Measurements from ENCODE around the gene ABCD3.

Gene ABCD3

DNA sequence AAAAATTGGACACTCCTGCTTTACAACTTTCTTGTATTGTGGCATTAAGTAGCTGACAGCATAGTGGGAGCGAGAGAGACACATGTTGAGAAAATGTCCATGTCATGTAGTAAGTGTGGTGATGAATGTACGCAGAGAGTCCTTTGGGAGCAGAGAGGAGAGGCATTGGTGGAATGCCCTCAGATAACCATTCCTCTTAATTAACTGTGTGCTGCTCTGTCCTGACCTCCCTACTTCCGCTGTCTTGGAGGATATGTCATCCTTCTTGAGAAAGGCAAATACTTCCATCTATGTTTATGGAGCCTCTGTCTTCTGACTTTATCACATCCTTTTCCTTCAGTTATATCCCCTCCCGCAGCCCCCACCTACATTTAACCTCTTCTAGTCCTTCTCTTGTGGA, 85.0 kb downstream of the ABCD3 start:
- no peaks in the 10 kb centered on the region for H3K9me3 Mint-ChIP-seq
- H3K36me3 Mint-ChIP-seq (ENCODE audit: low read depth): peaks cover 45% of the 10 kb centered on the region
- no peaks in the 10 kb centered on the region for H3K27me3 Mint-ChIP-seq (ENCODE audit: low read depth)
- no peak overlapping the region for H3K27ac Mint-ChIP-seq
- no peak overlapping the region for H3K4me3 Mint-ChIP-seq
- peaks cover 8% of the 10 kb centered on the region for H3K4me1 Mint-ChIP-seq (ENCODE audit: low read depth)
- no peak for DNase-seq (ENCODE audit: low spot score)

DNA sequence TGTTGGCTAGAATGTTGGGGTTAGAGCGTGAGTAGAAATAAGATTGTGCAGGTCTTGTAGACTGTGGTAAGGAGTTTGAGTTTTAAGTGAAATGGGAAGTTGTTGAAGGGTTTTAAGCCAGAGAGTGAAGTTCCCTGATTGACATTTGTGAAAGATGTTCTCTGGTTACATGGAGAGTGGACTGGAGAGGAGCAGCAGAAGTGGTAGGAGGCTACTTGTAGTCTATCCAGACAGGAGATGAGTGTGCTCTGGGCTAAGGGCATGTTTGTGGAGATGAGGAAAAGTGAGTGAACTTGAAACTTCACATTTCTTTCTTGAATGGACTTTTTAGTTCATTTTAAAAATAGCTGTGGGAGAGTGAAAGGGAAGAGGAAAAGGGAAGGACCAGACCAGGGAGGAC, 86.4 kb downstream of the ABCD3 start:
- Mint-ChIP-seq H3K27me3 (ENCODE audit: low read depth) (no peaks in the 10 kb centered on the region), H3K4me1 (ENCODE audit: low read depth) (peaks cover 8% of the 10 kb centered on the region), H3K9me3 (no peaks in the 10 kb centered on the region), H3K27ac (no peak overlapping the region), H3K36me3 (ENCODE audit: low read depth) (peaks cover 49% of the 10 kb centered on the region), H3K4me3 (no peak overlapping the region)
- no peak for DNase-seq (ENCODE audit: low spot score)

DNA sequence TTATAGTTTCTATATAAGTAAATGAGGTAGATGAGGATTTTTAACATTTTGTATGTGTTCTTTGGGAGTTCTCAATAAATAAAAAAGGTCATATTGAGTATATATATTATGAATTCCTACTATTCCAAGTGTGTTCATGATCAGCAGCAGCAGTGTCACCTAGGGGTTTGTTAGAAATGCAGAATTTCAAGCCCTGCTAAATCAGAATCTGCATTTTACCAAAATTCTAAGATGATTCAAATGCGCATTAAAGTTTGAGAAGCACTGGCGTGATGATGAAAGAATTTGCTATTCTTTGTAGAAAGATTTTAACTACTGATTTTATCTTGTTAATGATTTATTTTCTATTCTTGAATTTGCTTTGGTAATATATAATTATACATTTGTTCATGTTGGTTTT, 94.6 kb downstream of the ABCD3 start:
- Mint-ChIP-seq H3K4me1 (ENCODE audit: low read depth) (no peaks in the 10 kb centered on the region), H3K36me3 (ENCODE audit: low read depth) (peaks cover 21% of the 10 kb centered on the region), H3K9me3 (no peaks in the 10 kb centered on the region), H3K27me3 (ENCODE audit: low read depth) (no peaks in the 10 kb centered on the region), H3K27ac (no peak overlapping the region), H3K4me3 (no peak overlapping the region)
- DNase-seq (ENCODE audit: low spot score): no peak

DNA sequence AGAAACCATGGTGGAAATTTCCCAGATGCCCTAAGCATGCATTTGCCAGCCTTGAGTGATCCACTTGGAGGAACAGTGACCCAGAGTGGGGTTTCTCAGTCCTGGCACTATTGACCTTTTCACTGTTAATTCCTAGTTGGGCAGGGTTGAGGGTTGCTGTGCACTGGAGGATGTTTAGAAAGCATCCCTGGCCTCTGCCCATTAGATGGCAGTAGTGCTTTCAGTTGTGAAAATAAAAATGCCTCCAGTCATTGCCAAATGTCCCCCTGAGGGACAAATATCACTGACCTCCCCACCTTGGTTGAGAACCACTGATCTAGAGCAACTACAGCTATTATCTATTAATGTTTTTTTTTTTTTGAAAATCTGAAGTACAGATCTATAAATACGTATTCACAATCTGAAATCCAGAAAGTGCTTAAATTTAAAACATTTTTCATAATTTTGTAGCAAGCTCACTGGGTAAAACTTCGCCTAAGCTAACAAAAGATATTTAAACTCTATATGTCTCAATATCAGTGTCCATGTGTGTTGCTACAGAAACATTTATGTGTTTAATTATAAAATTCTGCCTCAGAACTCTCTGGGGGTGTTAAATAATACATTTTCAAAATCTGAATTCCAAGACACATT, 96.0 kb downstream of the ABCD3 start:
- H3K27ac Mint-ChIP-seq: no peak overlapping the region
- no peaks in the 10 kb centered on the region for H3K9me3 Mint-ChIP-seq
- peaks cover 10% of the 10 kb centered on the region for H3K36me3 Mint-ChIP-seq (ENCODE audit: low read depth)
- DNase-seq (ENCODE audit: low spot score): no peak
- H3K27me3 Mint-ChIP-seq (ENCODE audit: low read depth): no peaks in the 10 kb centered on the region
- H3K4me1 Mint-ChIP-seq (ENCODE audit: low read depth): no peaks in the 10 kb centered on the region
- H3K4me3 Mint-ChIP-seq: no peak overlapping the region

DNA sequence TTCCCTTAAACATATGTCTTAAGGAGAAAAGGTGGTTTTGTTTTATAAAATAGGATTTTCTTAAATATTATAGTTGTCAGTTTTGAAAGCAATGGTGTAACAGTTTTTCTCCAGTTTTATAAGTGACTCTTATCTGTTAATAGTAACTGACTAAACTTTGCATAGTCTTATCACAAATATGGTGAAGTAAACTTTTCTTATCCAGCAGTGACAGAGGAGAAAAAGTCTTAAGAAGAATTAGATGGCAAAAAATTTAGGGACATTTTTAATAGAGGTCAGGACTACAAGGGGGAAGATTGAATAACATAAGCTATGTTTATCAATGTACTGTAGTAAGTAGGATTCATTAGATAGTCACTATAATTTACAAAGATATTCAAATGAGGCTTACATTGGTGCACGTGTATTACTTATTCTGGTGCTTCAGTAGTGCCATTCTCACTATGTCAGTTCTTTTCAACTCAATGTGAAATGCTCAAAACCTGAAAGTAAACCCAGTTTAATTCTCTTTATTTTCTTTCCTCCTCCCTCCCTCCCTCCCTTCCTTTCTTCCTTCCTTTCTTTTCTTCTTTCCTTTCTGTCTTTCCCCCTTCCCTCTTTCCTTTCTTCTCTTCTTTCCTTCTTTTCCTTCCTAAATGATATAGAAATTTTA, 97.2 kb downstream of the ABCD3 start:
- H3K4me1 Mint-ChIP-seq (ENCODE audit: low read depth): no peaks in the 10 kb centered on the region
- no peaks in the 10 kb centered on the region for H3K27me3 Mint-ChIP-seq (ENCODE audit: low read depth)
- H3K4me3 Mint-ChIP-seq: no peak overlapping the region
- peaks cover 5% of the 10 kb centered on the region for H3K36me3 Mint-ChIP-seq (ENCODE audit: low read depth)
- no peak for DNase-seq (ENCODE audit: low spot score)
- H3K9me3 Mint-ChIP-seq: no peaks in the 10 kb centered on the region
- H3K27ac Mint-ChIP-seq: no peak overlapping the region

DNA sequence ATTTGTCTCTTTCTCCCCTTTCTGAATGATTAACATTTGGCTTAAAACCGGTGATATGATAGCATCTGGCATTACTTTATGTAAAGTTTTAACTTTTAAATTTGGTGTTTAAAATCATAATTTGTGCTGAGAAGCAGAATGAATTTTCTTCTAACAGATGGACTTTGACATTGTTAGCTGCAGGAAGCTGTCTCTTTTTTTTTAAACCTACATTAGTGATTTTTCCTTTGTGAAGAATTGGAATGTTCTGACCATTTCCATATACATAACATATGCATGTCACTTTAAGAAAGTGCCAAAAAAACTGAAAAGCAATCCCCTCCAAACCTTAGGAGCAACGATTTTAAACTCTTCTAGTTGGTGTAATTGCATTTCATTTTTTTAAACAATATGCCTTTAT, 101.2 kb downstream of the ABCD3 start:
- DNase-seq (ENCODE audit: low spot score): no peak
- Mint-ChIP-seq H3K9me3 (no peaks in the 10 kb centered on the region), H3K27ac (no peak overlapping the region), H3K27me3 (ENCODE audit: low read depth) (peaks cover 2% of the 10 kb centered on the region), H3K4me3 (no peak overlapping the region), H3K4me1 (ENCODE audit: low read depth) (no peaks in the 10 kb centered on the region), H3K36me3 (ENCODE audit: low read depth) (no peaks in the 10 kb centered on the region)

DNA sequence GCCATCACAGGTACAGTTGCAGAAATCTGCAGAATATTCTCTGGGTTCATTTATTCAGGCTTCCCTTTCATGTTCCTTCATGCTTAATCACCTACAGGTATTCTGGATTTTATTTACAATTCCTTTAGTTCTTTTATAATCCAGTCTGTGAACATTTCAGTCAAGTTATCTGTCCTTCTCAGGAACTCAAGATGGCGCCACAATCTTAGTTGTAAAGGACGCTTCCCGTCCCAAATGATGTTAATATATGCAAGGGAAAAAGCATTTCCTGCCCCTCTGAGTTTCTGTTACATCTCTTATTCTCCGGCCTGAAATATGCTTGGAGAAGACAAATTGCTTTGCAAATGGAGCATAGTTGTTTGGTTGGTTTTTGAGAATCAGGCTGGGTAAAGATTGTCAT, 104.1 kb downstream of the ABCD3 start:
- H3K4me3 Mint-ChIP-seq: no peak overlapping the region
- no peak overlapping the region for H3K27ac Mint-ChIP-seq
- no peaks in the 10 kb centered on the region for H3K4me1 Mint-ChIP-seq (ENCODE audit: low read depth)
- no peak for DNase-seq (ENCODE audit: low spot score)
- H3K27me3 Mint-ChIP-seq (ENCODE audit: low read depth): peaks cover 11% of the 10 kb centered on the region
- H3K9me3 Mint-ChIP-seq: no peaks in the 10 kb centered on the region
- H3K36me3 Mint-ChIP-seq (ENCODE audit: low read depth): no peaks in the 10 kb centered on the region

DNA sequence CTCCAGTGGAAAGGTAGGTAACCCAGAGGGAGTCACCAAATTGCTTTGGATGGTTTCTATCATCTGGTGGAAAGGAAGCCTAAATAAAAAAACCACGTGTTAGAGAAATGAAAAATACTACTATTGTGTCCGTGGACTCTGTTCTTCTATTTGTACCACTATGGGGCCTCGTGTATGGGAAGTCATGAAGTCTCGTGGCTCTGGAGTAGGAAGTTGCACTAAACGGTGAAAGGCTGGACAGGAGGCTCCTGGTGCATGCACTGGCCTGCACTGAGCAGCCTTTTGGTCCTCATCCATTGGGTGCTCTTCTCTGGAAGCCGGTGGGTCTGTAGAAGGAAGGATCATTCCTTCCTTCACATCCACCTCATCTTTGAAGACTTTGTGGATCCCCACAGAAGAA, 106.3 kb downstream of the ABCD3 start:
- no peaks in the 10 kb centered on the region for H3K9me3 Mint-ChIP-seq
- no peak for DNase-seq (ENCODE audit: low spot score)
- H3K4me3 Mint-ChIP-seq: no peak overlapping the region
- peaks cover 11% of the 10 kb centered on the region for H3K27me3 Mint-ChIP-seq (ENCODE audit: low read depth)
- H3K27ac Mint-ChIP-seq: no peak overlapping the region
- no peaks in the 10 kb centered on the region for H3K36me3 Mint-ChIP-seq (ENCODE audit: low read depth)
- H3K4me1 Mint-ChIP-seq (ENCODE audit: low read depth): no peaks in the 10 kb centered on the region

DNA sequence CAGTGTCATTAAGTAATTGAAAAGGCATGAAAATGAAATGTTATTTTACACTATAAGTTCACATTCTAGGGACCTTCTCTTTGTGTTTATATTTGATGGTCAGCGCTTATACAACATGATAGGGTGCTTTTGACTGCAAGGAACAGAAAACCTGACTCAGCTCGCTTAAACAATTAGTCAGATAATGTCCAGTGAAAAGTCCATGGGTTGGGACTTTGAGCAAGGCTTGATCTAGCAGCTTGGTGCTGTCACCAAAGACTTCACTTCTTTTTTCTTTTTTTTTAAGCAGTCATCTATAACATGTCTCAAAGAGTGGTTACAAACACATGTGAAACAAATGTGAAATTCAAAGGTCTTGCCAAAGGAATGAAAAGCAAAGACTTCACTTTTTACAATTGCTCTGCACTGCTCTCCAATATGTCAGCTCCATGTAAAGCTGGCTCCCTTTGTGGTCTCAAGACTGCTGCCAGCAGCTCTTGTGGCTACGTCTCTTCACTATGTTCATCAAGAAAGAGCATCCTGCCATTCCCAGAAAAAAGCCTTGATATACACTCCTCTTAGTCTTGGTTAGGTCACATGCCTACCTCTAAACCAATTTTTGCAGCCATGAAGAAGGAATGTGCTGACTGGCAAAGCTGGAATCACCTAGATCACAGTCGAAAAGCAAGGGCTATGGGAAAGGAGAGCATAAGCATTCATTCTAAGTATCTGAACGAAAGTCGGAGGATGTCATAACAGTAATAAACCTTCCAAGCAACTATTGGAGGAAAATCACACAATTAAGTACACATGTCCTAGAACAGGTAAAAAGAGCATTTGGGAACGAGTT, 108.2 kb downstream of the ABCD3 start:
- Mint-ChIP-seq H3K4me3 (no peak overlapping the region), H3K36me3 (ENCODE audit: low read depth) (no peaks in the 10 kb centered on the region), H3K27me3 (ENCODE audit: low read depth) (peaks cover 11% of the 10 kb centered on the region), H3K27ac (no peak overlapping the region), H3K4me1 (ENCODE audit: low read depth) (no peaks in the 10 kb centered on the region), H3K9me3 (no peaks in the 10 kb centered on the region)
- DNase-seq (ENCODE audit: low spot score): no peak

DNA sequence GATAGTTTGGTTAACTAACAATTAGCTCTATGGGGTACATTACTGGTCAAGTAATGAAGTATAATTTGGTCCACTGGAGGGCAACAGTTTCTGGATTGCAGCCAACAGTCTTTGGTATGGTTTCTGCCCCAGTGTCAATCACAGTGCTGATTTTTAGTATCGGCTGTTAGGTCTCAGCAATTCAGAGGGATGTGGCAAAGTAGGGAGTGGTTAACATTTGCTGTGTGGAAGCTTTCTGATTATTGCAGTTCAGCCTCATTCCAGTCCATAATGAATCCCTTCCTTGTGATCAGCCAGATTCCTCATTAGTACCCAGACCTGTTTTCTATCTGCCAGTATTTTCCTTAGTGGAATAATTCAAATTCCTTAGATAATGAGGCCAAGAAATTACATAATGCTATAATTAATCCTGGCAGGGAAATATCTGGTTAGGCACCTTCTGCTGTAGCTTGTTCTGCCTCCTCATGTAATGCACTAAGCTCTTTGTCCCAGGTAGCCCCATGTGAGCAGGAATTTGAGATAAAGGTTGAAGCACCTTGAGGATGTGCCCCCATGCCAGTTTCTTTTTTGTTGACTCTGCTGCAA, 109.3 kb downstream of the ABCD3 start:
- no peak for DNase-seq (ENCODE audit: low spot score)
- Mint-ChIP-seq H3K9me3 (no peaks in the 10 kb centered on the region), H3K27ac (no peak overlapping the region), H3K4me3 (no peak overlapping the region), H3K36me3 (ENCODE audit: low read depth) (no peaks in the 10 kb centered on the region), H3K4me1 (ENCODE audit: low read depth) (no peaks in the 10 kb centered on the region), H3K27me3 (ENCODE audit: low read depth) (peaks cover 11% of the 10 kb centered on the region)

DNA sequence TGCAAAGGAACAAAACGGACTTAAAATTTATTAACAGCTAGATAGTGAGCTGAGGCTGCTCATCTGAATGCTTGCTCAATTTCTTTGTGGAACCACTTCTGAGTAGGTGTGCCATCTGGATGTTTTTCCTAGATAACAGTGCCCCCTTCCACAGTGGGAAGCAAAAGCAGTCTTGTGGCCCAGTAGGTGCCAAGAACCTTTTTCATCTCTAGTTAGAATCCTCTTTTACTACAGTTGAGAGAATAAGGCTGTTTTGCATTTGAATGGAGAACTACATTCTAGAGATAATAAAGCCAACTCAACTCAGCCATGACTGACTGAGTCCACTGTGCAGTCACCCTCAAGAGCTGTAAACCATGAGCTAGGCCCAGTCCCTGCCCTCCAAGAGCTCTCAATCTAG, 110.1 kb downstream of the ABCD3 start:
- Mint-ChIP-seq H3K9me3 (no peaks in the 10 kb centered on the region), H3K27ac (no peak overlapping the region), H3K27me3 (ENCODE audit: low read depth) (peaks cover 11% of the 10 kb centered on the region), H3K4me1 (ENCODE audit: low read depth) (no peaks in the 10 kb centered on the region), H3K36me3 (ENCODE audit: low read depth) (no peaks in the 10 kb centered on the region), H3K4me3 (no peak overlapping the region)
- DNase-seq (ENCODE audit: low spot score): no peak

DNA sequence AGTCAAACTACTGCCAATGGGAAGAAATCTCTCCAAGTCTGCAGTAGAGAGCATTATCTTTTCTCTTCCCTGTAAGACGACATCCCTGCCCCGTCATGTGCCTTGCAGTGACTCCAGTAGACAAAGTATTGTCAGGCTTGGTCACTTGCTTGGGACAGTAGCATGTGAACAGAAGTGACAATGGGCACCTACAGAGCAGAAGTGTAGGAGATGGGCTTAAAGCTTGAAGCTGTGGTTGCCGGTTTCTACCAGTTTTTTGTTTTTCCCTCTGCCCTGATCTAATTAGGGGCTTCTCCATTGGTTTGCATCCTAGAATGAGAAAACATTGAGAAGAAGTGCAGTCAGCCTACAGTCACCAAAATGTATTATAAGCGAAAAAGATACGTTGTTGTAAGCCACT, 110.6 kb downstream of the ABCD3 start:
- peaks cover 11% of the 10 kb centered on the region for H3K27me3 Mint-ChIP-seq (ENCODE audit: low read depth)
- H3K36me3 Mint-ChIP-seq (ENCODE audit: low read depth): no peaks in the 10 kb centered on the region
- no peaks in the 10 kb centered on the region for H3K4me1 Mint-ChIP-seq (ENCODE audit: low read depth)
- H3K27ac Mint-ChIP-seq: no peak overlapping the region
- DNase-seq (ENCODE audit: low spot score): no peak
- H3K4me3 Mint-ChIP-seq: no peak overlapping the region
- no peaks in the 10 kb centered on the region for H3K9me3 Mint-ChIP-seq

DNA sequence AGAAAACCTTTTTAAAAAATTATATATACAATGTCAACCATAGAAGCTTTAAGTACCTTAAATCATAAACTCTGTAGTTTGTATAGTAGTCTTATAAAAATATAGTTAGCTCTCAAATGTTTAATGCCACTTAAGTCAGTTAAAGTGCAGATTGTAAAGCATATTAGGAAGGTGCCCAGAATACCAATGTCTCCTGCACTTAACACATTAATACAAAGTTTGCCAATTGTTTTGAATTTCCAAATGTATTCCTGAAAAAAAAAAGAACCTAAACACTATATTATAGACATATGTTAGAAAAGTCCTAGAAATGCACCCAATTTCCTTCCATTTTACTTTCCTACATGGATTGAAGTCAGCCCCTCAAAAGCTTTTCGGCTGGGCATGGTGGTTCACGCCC, 111.2 kb downstream of the ABCD3 start:
- H3K27me3 Mint-ChIP-seq (ENCODE audit: low read depth): peaks cover 9% of the 10 kb centered on the region
- no peaks in the 10 kb centered on the region for H3K9me3 Mint-ChIP-seq
- H3K4me1 Mint-ChIP-seq (ENCODE audit: low read depth): no peaks in the 10 kb centered on the region
- H3K36me3 Mint-ChIP-seq (ENCODE audit: low read depth): no peaks in the 10 kb centered on the region
- no peak overlapping the region for H3K4me3 Mint-ChIP-seq
- no peak overlapping the region for H3K27ac Mint-ChIP-seq
- no peak for DNase-seq (ENCODE audit: low spot score)

DNA sequence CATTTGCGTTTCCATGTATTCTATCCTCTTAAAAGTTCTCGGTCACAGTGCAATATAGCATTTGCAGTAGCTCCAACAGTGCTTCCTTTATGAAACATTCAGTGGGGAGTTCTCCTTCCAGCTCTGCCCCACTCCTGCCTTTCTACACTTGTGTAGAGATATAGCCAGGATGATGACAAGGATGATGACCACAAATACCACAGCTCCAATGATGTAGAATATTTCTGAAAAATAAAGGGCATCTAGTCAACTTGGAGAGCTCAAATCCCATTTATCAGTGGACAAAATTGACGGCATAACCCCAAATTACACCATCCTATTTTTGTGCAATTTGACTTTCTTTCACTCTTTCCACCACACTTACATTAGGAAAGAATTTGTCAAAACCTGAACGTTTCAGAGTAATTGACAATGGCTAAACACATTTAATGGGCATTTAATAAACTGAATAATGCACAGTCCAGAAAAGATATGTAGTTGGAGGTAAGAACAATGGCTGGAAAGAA, 112.2 kb downstream of the ABCD3 start:
- Mint-ChIP-seq H3K36me3 (ENCODE audit: low read depth) (no peaks in the 10 kb centered on the region), H3K9me3 (no peaks in the 10 kb centered on the region), H3K4me3 (no peak overlapping the region), H3K27me3 (ENCODE audit: low read depth) (peaks cover 9% of the 10 kb centered on the region), H3K4me1 (ENCODE audit: low read depth) (no peaks in the 10 kb centered on the region), H3K27ac (no peak overlapping the region)
- no peak for DNase-seq (ENCODE audit: low spot score)

All from T-helper 2 cell treated with Interferon-gamma antibody and Interleukin-4, amounts not matched to agents 5 μg/mL and 100 μg/mL, for 36 hours (primary cell).